Motor neuron (in vitro differentiated cells): ENCODE results near the gene GAGE10. TPM values are rescaled to one million over a fixed set of nuclear protein-coding genes. Genes with fewer than 3 reads are reported as not detected.
A peak's percentile ranks its signal among the peaks of the same experiment; 100 is the strongest.

Experiments used
- ATAC-seq, 8 experiments: fragments of 200-7000 bp; cut with Tn5 transposase; replicated peaks in 6 of 8; 2 replicates each; pipeline ENCODE4 v1.8.0; 2021; ENCODE audit warnings: mild to moderate bottlenecking in 8 of 8, moderate library complexity in 8 of 8
- H3K27ac ChIP-seq, 2 donors: fragments of 250-450 bp; sonication (Bioruptor Pico); 2 replicates each; pipeline ENCODE4 v1.9.0; 2021; ENCODE audit warnings: antibody characterized with exemption in 2 of 2, mild to moderate bottlenecking in 2 of 2, moderate library complexity in 1 of 2
- H3K4me1 ChIP-seq, 2 donors: fragments of 250-450 bp; sonication (Bioruptor Pico); replicated peaks in 1 of 2; 2 replicates each; pipeline ENCODE4 v1.6.1; 2021; ENCODE audit warnings: antibody characterized with exemption in 2 of 2, mild to moderate bottlenecking in 2 of 2, moderate library complexity in 1 of 2
- H3K4me3 ChIP-seq, 5 donors: fragments of 250-450 bp; sonication (Bioruptor Pico); 2 replicates each; pipeline ENCODE4 v1.9.0; 2021; ENCODE audit warnings: antibody characterized with exemption in 5 of 5, mild to moderate bottlenecking in 5 of 5, moderate library complexity in 4 of 5
- WGBS, 10 experiments: fragments of 450-650 bp; shearing (Covaris generic); methylation state at CpG; one replicate each; pipeline ENCODE4 v1.0.0; 2022; 5-methylcytosine and 5-hydroxymethylcytosine counted together
- in situ Hi-C, 9 experiments: fragments of 400-800 bp; cut with MboI; loops; one replicate each; pipeline ENCODE4 v1.15.0; 2021; ENCODE audit warnings: low sequenced_read_pairs in 9 of 9, low pct_unique_long_range_greater_than_20kb in 2 of 9; ENCODE audit not compliant: unreplicated experiment in 9 of 9
- total RNA-seq, 8 experiments: library from RNA; unstranded; fragments of 300-600 nt; gene quantifications; 2 replicates each; pipeline versions ENCODE4 v1.2.3 to v1.2.4, GENCODE V29; 2022

GAGE10 gene, protein sequence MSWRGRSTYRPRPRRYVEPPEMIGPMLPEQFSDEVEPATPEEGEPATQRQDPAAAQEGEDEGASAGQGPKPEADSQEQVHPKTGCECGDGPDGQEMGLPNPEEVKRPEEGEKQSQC
- not detected for total RNA-seq

DNA sequence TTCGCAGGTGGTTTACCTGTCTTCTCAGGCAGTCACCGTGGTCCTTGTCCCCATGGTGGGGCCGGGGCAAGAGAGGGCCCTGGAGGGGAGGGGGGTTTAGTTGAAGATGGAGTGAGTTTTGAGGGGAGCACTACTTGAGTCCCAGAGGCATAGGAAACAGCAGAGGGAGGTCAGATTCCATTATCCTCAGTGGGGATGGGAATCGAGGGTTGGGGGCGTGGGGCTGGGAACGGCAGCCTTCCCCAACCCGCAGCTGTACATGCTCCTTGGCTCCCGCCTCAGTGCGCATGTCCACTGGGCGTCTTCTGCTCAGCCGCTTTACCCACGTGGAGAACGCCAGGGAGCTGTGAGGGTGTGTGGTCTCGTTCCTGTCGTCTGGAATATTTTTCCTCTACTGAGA is at the start of gene GAGE10:
TSS of gene GAGE10 (plus strand) at position 301 of the 400 bp plus-strand sequence. CDS start 1,214 bp downstream, outside the sequence.
- in situ Hi-C loops, result no loop called here
- Histone ChIP-seq H3K4me1 (no peaks in the 10 kb centered on the region), H3K4me3 (no peak within 1 kb of the TSS), H3K27ac (no peak within 1 kb of the TSS)
- ATAC-seq, result no peak
- 24% methylated on average over 2 of the region's 15 CpGs; no CpG with 5 or more reads in 9 of the 10 experiments for WGBS, 10 experiments

- in situ Hi-C loops, result no loop called here
- Histone ChIP-seq H3K27ac (no peak overlapping the region), H3K4me1 (no peaks in the 10 kb centered on the region), H3K4me3 (no peak overlapping the region)
- 20 to 80% (median 67%) methylated on average over 1 to 5 of the region's 7 CpGs; no CpG with 5 or more reads in 7 of the 10 experiments for WGBS, 10 experiments
- ATAC-seq, result peak in 2 of 8 experiments; percentile 18 to 55
These were observed 48.8 kb upstream of the GAGE10 start for GRCh38 chrX:49254639-49255038.

GRCh38 chrX:49256268-49256995 is 47.0 kb upstream of the GAGE10 start:
- no peak for ATAC-seq
- Histone ChIP-seq H3K27ac (no peak overlapping the region), H3K4me1 (no peaks in the 10 kb centered on the region), H3K4me3 (no peak overlapping the region)
- 79% methylated on average over 2 of the region's 9 CpGs; no CpG with 5 or more reads in 9 of the 10 experiments for WGBS, 10 experiments
- in situ Hi-C loops, result no loop called here

DNA sequence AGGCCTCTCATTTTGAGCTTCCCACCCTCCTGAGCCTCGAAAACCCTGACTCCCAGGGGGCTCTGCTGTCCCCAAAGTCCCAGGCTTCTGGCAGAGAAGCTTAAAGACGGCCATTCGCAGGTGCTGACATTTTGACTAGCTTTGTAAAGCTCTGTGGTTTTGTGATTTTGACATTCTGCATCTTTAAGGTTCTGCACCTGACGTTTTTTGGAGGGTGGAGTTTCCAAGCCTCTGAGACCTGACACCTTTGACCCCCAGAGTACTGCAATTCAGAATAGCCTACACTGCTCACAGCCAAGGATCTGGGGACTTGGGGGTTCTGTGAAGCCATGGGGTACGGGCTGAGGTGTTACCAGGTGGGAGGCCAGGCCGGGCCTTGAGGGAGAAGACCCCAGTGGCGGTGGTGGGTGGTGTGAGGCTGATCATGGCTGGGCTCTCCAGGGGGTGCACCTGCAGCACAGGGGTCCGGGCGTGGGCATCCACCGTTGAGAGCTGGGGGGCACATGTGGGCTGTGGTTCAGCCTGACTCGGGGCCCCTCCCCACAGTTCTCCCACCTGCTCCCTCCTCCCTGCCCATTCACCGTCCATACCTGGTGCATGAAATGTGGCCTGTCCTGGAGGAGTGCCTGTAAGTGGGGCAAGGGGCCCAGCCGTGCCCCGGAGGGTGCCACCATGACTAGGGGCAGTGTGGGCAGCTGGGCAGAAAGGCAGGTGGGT is 46.2 kb upstream of the GAGE10 start:
- 11 to 70% methylated on average over 2 to 3 of the region's 14 CpGs; no CpG with 5 or more reads in 8 of the 10 experiments for WGBS, 10 experiments
- in situ Hi-C loops, result no loop called here
- Histone ChIP-seq H3K4me1 (no peaks in the 10 kb centered on the region), H3K27ac (no peak overlapping the region), H3K4me3 (no peak overlapping the region)
- no peak for ATAC-seq

GRCh38 chrX:49257846-49258748 is 45.3 kb upstream of the GAGE10 start:
- Histone ChIP-seq H3K27ac (no peak overlapping the region), H3K4me3 (no peak overlapping the region), H3K4me1 (no peaks in the 10 kb centered on the region)
- no peak for ATAC-seq
- in situ Hi-C loops, result no loop called here
- WGBS, 10 experiments, result no CpG with 5 or more reads among the region's 20 CpGs

GRCh38 chrX:49258749-49259124 is 44.7 kb upstream of the GAGE10 start:
- Histone ChIP-seq H3K4me1 (no peaks in the 10 kb centered on the region), H3K4me3 (no peak overlapping the region), H3K27ac (no peak overlapping the region)
- WGBS, 10 experiments, result 40 to 56% methylated on average over 2 to 4 of the region's 5 CpGs; no CpG with 5 or more reads in 8 of the 10 experiments
- ATAC-seq, result no peak
- in situ Hi-C loops, result no loop called here

DNA sequence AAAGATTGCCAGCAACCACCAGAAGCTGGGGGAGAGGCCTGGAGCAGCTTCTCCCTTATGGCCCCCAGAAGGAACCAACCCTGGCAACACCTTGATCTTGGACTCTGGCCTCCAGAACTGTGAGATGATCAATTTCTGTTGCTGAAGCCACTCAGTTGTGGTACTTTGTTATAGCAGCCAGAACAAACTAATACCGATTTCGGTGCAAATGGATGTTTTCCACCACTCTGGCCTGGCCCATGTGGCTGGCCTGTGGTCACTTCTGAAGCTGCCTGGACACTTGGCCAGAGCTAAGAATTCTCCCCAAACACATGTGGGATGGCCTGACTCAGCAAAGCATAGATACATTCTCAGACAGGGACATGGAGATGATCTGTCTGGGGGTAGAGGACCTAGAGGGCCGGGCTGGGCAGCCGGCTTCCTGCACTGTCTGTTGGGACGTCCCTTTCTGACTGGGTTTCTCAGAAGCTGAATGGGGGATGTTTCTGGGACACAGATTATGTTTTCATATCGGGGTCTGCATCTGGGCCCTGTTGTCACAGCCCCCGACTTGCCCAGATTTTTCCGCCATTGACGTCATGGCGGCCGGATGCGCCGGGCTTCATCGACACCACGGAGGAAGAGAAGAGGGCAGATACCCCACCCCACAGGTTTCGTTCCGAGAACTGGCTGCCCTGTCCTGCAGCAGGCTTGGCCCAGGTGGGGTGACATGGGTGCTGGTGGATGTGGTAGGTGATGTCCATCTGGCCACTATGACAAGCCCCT is 43.0 kb upstream of the GAGE10 start:
- in situ Hi-C loops, result no loop called here
- no peaks in the 10 kb centered on the region for H3K4me1 ChIP-seq
- 17 to 40% methylated on average over 1 of the region's 17 CpGs; no CpG with 5 or more reads in 8 of the 10 experiments for WGBS, 10 experiments
- H3K27ac ChIP-seq, result no peak overlapping the region
- ATAC-seq, result no peak
- no peak overlapping the region for H3K4me3 ChIP-seq

GRCh38 chrX:49262603-49263002 is 40.8 kb upstream of the GAGE10 start:
- in situ Hi-C loops, result no loop called here
- Histone ChIP-seq H3K4me1 (no peaks in the 10 kb centered on the region), H3K27ac (no peak overlapping the region), H3K4me3 (no peak overlapping the region)
- 0 to 44% (median 0%) methylated on average over 1 of the region's 1 CpG; no CpG with 5 or more reads in 7 of the 10 experiments for WGBS, 10 experiments
- no peak for ATAC-seq

DNA sequence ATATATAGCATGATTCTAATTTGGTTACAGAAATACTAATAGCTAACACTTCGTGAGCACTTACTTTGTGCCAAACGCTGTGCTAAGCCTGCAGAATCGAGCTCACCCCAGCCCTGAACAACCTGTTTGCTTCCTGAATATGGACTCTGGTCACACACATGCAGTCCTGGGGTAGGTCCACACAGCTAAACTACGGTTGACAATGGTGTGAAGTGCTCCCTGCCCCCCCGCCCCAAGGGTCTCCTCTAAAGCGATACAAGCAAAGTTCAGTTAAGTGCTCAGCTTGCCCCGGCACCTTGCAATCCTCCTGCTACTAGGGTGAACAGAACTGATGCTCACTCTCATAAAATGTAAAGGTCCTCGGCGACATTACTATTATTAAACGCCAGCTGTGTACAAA is 39.8 kb upstream of the GAGE10 start:
- 0 to 80% (median 51%) methylated on average over 1 to 10 of the region's 10 CpGs; no CpG with 5 or more reads in 7 of the 10 experiments for WGBS, 10 experiments
- peaks cover 0 to 4% of the 10 kb centered on the region in 2 donors for H3K4me1 ChIP-seq
- no peak overlapping the region for H3K4me3 ChIP-seq
- in situ Hi-C loops, result no loop called here
- ATAC-seq, result no peak
- no peak overlapping the region for H3K27ac ChIP-seq

- no peak within 1 kb of the TSS for H3K4me3 ChIP-seq
- no peak within 1 kb of the TSS for H3K27ac ChIP-seq
- peaks cover 0 to 4% of the 10 kb centered on the region in 2 donors for H3K4me1 ChIP-seq
- ATAC-seq, result no peak
- in situ Hi-C loops, result no loop called here
- WGBS, 10 experiments, result 61 to 100% (median 83%) methylated on average over 1 to 6 of the region's 11 CpGs; no CpG with 5 or more reads in 7 of the 10 experiments
These were observed 39.0 kb upstream of the GAGE10 start, which contains the start of gene FOXP3 for GRCh38 chrX:49264460-49264859. Gene FOXP3, minus strand, starts transcription at chrX:49264710. Its CDS starts 6,205 bp downstream, at chrX:49258505.

- Histone ChIP-seq H3K27ac (no peak overlapping the region), H3K4me1 (peaks cover 14 to 15% of the 10 kb centered on the region in 2 donors), H3K4me3 (no peak overlapping the region)
- in situ Hi-C loops, result no loop called here
- no peak for ATAC-seq
- 8 to 100% (median 44%) methylated on average over 1 to 4 of the region's 10 CpGs; no CpG with 5 or more reads in 4 of the 10 experiments for WGBS, 10 experiments
These were observed 36.7 kb upstream of the GAGE10 start for GRCh38 chrX:49266523-49267445.
